ENCODE results near the gene SPX.

DNA sequence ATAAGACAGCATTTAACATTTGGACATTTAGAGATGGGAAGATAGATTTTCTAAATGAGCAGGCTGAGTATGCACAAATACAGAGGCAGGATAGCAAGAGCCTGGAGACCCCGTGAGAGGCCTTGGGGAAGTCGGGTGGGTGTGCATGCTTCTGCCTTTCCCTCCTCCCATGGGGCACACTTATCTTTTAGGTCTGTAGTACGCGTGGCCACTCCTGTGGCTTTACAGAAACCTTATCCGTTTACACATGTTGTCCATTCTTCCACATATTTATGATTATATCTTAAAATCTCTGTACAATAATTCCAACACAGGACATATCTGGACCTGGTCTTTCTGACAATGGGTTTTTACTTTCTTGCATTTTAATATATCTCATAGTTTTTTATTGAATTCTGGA, 45.0 kb downstream of the SPX start:
- TF ChIP-seq RXRA (IDR thresholded peaks at IDR 0.05; ENCODE audit: borderline replicate concordance, low read depth) (no peak), NRF1 (IDR thresholded peaks at IDR 0.05; ENCODE audit: low read depth, low read length) (no peak), SIN3A (IDR thresholded peaks at IDR 0.05; ENCODE audit: borderline replicate concordance, low read depth, low read length) (no peak), JUND (IDR thresholded peaks at IDR 0.05) (no peak), EP300 (IDR thresholded peaks at IDR 0.05; ENCODE audit: borderline replicate concordance in 1 of 2, low read depth in 1 of 2, low read length in 1 of 2) (no peak), POLR2AphosphoS5 (IDR thresholded peaks at IDR 0.05; ENCODE audit: low read depth, low read length) (no peak), FOXJ3 (CRISPR knock-in tag; IDR thresholded peaks at IDR 0.05) (no peak), GABPA (IDR thresholded peaks at IDR 0.05; ENCODE audit: low read depth) (no peak), FOSL2 (IDR thresholded peaks at IDR 0.05; ENCODE audit: borderline replicate concordance, low read depth) (no peak)
- TF ChIP-seq, protein P1, sequence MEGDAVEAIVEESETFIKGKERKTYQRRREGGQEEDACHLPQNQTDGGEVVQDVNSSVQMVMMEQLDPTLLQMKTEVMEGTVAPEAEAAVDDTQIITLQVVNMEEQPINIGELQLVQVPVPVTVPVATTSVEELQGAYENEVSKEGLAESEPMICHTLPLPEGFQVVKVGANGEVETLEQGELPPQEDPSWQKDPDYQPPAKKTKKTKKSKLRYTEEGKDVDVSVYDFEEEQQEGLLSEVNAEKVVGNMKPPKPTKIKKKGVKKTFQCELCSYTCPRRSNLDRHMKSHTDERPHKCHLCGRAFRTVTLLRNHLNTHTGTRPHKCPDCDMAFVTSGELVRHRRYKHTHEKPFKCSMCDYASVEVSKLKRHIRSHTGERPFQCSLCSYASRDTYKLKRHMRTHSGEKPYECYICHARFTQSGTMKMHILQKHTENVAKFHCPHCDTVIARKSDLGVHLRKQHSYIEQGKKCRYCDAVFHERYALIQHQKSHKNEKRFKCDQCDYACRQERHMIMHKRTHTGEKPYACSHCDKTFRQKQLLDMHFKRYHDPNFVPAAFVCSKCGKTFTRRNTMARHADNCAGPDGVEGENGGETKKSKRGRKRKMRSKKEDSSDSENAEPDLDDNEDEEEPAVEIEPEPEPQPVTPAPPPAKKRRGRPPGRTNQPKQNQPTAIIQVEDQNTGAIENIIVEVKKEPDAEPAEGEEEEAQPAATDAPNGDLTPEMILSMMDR (IDR thresholded peaks at IDR 0.05): no peak
- TF ChIP-seq, protein P2, sequence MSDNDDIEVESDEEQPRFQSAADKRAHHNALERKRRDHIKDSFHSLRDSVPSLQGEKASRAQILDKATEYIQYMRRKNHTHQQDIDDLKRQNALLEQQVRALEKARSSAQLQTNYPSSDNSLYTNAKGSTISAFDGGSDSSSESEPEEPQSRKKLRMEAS (IDR thresholded peaks at IDR 0.05; ENCODE audit: low read depth): no peak
- TF ChIP-seq, protein P3, sequence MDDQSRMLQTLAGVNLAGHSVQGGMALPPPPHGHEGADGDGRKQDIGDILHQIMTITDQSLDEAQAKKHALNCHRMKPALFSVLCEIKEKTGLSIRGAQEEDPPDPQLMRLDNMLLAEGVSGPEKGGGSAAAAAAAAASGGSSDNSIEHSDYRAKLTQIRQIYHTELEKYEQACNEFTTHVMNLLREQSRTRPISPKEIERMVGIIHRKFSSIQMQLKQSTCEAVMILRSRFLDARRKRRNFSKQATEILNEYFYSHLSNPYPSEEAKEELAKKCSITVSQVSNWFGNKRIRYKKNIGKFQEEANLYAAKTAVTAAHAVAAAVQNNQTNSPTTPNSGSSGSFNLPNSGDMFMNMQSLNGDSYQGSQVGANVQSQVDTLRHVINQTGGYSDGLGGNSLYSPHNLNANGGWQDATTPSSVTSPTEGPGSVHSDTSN (IDR thresholded peaks at IDR 0.05): no peak

Data from SK-N-SH (cell line).